HG02759 (cell line): Measurements from ENCODE around the gene FGD4.

Source experiments
- ATAC-seq: cut with Tn5 transposase; IDR thresholded peaks from one replicate; pipeline ENCODE4 v1.9.1; 2021; ENCODE audit warnings: mild to moderate bottlenecking, moderate library complexity; ENCODE audit not compliant: unreplicated experiment

Gene FGD4

DNA sequence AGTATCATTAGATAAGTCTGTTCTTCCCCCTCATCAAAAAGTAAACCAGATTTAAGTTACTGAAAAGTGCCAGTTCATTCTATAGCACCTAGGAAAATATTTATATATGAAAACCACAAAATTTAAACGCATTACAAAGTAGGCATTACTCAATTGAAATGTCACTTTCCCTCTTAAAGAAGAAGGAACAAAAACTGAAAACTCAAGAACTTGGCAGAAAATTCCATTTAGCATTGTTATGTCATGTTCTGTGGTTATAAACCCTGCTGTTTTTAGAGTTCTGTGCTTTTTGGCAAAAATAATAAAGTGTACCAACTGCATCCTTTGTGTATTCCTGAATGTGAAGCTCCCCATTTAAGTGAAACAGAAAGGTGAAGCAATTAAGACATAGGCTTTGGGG is 3.6 kb downstream of the FGD4 start:
- no peak for ATAC-seq

DNA sequence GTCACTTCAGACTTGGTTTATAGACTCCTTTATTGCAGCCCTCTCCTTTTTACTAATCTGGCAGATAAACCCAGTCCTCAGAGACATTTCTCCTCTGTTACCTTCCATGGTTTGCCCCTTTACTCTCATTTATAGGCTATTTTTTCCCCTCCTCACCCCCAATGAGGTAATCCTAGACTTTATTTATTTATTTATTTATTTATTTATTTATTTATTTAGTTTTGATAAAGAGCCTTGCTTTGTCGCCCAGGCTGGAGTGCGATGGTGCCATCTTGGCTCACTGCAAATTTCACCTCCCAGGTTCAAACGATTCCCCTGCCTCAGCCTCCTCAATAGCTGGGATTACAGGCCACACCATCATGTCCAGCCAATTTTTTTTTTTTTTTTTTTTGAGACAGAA is 8.4 kb downstream of the FGD4 start:
- no peak for ATAC-seq

DNA sequence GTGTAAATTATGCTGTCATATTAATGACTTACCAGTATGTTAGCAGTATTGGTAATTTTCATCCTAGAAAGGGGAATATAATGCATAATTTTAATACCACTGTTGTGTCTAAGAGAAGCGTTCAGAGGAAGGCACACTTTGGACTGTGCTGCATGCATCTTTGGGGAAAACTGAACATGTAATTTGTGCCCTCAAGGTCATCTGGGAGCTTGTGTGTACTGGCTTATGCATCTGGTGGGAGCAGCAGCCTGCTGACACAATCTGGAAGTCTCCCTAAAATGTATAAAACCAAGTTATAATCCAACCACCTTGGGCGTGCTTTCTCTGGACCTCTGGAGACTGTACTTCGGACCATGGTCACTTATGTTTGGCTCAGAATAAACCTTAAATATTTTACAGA is 14.1 kb downstream of the FGD4 start:
- no peak for ATAC-seq

DNA sequence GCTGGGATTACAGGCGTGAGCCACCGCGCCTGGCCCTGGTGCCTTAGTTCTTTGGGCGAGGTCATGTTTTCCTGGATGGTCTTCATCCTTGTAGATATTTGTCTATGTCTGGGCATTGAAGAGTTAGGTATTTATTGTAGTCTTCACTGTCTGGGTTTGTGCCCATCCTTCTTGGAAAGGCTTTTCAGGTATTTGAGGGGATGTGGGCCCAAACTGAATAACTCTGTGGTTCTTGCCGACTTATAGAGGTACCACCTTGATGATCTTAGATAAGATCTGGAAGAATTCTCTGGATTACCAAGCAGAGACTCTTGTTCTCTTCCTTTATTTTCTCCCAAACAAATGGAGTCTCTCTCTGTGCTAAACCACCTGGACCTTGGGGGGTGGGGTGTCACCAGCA is 18.9 kb downstream of the FGD4 start:
- ATAC-seq: no peak

DNA sequence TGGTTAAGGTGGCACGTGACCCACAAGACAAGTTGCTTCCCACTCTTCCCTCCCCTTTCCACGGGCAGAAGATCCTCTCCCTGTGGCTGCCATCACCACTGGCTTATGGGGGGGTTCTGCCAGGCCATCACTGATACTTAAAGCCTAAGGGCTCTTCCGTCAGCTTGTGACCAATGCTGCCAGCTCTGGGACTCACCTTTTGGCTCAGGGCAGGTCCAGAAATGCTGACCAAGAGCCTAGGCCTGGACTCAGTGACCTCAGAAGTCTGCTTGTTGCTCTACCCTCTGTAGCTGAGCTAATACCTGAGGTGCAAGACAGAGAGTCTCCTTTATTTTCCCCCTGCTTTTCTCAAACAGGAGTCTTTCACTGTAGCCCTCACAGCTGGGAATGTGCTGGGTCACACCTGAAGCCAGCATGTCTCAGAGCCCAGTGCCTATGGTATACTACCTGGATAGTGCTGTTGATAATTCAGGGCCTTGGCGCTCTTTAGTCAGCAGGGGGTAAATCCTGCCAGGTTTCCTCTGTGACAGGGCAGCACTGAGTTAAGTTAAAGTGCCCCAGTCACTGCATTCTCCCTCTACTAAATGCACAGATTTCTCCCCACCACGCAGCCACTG is 19.7 kb downstream of the FGD4 start:
- ATAC-seq: no peak

DNA sequence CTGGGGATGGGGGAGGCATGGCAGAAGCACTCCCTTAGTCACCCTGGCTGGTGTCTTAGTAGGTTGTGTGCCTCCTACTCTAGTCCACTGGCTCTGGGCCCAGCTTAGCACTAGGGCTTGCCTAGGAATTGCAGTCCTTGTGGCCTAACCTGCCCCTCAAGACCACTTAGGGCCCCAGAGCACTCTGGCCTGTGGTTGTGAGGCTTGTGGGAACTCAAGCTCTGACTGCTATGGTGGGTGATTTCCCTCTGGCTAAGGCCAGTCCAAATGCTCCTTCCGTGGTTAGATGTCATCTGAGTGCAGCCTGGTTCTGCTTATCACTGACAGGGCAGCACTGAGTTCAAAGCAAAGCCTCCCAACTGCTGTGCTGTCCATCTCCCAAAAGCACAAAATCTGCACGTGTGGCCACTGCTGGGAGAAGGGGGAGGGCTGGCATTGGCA is 20.2 kb downstream of the FGD4 start:
- ATAC-seq: peak; percentile 71

DNA sequence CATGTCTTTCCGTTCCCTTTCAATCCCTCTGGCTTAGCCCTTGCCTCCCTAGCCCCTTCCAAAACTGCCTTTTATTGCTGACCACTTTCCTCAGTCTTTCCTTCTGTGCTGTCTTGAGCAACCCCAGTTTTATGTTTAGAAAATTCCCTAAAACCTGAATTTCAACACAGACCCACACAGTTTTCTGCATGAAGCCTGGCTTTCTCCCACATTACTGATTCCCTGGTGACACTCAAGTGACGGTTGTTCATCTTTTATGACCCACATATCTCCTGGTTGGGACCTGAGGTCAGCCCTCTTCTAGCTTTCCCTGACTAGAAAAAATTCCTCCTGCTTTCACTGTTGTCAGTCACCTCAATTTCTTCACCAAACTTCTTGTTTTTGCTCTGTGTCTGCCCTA is 21.0 kb downstream of the FGD4 start:
- ATAC-seq: no peak

DNA sequence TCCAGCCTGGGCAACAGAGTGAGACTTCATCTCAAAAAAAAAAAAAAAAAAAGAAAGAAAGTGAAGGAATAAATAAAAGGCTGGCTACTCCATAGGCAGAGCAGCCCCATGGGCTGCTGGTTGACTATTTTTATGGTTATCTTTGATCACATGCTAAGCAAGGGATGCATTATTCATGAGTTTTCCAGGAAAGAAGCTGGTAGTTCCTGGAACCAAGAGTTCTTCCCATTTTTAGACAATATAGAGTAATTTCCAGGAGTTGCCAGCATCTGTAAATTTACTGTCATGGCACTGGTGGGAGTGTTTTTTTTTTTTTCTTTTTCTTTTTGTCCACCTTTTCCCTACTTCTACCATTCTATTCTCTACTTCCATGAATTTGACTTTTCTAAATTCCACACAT is 24.2 kb downstream of the FGD4 start:
- no peak for ATAC-seq

DNA sequence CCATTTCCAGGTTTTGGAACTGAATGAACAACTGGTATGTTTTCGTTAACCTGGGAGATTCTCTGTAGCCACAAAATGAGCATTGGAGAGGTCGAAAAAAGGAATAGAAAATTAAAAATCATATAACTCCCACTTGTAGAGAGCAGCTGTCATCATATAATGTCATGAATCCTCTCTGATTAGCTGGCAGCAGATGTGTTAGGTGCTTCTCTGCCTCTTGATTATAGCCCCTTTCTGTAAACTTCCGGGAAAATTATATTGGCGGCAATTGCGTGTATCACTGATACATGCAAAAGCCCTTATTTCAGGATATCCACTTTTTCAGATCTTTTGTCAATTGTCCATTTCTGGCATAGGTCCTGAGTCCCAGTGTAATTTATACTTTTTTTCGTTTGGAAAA is 31.7 kb downstream of the FGD4 start:
- ATAC-seq: no peak

DNA sequence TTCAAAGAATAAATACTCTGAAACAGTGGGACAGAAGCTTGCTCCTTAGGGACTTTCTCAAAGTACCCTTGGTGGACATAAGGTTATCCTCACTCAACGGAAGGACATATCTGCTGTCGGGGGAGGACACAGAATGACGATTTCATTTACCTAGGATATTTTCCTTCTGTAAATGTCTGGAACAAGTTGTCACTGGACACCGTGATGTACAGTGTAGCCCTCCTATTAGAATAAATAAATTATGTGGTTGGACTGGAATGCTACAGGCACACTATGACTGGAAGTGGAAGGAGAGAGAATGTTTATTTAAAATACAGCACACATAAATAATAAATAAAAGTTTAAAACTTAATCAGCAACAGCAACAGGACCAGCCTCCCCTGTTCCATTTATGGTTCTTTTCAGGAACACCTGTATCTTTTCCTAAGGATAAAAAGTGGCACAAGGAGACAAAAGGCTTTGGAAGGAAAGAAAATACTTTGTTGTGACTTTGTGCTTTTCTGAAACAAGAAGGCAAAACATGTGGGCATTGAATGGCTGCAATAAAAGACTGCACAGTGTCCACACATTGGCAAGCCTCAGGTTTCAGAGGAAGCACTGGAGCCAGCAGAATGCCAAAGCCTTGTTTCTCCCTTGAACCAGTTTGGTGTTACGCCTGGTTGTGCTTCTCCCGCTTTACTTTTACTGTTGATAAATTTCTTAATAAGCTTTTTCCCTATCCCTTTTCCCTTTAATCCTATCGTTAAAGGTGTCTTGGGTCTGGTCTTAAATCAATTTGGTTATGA is 36.8 kb downstream of the FGD4 start:
- ATAC-seq: no peak

DNA sequence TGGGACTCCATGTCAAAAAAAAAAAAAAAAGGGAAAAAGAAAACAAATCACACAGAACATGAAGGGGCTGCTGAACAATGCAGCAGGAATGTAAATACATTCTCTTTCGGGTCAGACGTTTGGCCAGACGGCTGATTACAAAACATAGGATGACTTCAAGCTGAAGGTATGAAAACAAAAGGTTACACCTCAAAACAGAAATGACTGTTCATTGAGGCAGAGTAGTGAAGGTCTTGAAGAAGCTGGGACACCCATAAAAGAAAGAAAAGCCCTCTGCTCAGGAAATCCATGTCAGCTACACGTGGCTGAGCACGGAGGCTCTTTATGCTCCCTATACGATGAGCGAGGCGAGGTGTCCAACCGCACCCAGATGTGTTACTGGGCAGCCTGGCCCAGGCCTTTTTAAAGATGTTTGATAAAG is 37.7 kb downstream of the FGD4 start:
- no peak for ATAC-seq

DNA sequence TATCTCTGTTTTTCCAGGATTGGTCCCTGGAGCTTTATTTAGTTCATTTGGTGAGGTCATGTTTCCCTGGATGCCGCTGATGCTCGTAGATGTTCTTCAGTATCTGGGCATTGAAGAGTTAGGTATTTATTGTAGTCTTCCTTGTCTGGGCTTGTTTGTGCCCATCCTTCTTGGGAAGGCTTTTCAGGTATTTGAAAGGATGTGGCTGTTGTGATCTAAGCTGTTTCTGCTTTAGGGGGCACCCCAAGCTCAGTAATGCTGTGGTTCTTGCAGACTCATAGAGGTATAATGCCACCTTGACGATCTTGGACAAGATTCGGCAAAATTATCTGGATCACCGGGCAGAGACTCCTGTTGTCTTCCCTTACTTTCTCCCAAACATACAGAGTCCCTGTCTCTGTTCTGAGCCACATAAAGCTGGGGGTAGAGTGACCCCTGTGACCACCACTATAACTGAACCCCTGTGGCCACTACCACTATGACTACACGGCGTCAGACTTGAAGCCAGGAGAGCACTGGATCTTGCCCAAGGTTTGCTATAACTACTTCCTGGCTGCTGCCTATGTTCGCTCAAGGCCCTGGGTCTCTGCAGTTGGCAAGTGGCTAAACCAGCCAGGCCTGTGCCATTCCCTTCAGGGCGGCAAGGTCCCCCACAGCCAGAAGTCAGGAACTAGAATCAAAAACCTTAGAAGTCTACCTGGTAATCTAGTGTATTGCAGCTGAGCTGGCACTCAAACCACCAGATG is 40.9 kb downstream of the FGD4 start:
- ATAC-seq: no peak

DNA sequence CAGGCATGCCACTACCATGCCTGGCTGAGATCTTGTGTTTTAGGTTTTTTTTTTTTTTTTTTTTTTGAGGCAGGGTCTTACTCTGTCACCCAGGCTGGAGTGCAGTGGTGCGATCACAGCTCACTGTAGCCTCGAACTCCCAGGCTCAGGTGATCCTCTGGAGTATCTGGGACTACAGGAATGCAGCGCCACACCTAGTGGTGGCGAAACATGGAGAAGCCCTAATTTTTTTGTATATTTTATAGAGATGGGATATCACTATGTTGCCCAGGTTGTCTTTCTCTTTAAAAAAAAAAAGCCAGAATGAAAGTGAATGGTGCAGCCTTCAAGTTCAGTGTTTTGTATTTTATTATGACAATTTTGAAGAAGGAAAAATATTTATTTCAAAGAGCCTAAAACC is 44.1 kb downstream of the FGD4 start:
- ATAC-seq: no peak

DNA sequence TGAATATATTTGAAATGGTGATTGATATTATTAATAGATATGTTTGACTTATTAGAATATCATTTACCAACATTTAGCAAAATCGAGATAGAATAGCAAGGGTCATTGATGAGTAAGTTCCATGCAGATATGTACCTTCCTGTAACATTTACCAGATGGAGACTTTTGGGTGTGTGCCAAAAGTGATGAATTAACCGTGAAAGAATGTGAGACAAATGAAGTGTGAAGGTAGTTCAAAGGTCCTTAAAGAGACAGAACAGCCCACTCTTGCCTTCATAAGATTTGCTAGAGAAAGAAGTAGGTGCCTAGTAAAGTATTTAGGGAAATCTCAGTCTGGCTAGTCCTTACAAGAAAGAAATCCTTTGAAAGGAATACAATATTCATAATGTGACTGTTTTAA is 45.5 kb downstream of the FGD4 start:
- no peak for ATAC-seq

DNA sequence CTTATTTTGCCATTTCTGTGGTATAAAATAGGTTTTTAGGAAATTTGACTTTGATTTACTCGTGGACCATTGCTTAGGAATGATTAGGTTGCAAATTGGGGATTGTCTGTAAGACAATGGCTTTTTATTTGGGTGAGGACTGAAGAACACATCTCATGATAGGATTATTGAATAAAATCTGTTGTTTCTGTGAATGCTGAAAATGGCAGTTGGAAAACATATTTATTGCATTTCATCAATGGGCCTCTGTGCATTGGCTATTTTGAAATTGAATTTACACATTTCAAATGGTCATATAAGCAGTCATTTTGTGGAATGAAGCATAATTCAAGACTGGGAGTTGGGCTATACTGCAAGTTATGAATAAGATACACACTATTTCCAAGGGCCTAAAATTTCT is 46.0 kb downstream of the FGD4 start:
- ATAC-seq: no peak

DNA sequence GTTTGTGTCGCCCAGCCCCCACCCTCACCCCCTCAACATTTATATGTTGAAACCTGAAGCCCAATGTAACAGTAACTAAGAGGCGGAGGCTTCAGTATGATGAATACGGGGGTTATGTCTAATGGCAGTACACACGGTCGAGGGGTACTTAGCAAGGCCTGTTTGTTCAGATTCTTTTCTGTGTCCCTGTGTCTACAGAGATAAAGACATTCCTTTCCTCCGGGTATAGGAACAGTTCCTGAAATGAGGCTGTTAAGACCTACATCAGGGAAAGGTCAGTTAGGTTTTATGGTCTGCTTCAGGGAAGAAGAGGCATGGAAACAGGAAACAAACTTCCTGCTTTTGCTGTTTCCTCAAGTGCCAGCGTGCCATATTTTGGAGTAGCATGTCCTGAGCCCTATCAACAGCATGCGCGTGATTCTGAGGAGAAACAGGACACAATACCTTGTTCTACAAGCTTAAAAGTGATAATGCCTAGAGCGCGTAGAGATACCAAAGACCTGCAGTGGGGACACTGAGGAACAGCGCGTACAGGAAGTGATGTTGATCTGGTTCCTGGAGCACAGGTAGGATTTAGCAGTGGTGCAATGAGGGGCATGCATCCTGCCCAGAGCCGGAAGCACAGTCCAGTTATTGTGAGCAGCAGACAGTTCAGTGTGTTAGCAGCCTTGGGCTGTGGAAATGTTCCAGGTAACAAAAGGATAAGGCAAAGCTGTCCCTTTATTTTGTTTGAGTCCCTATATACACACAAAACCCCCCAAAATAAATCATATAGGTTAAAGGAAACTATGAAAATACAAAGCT is 47.2 kb downstream of the FGD4 start:
- ATAC-seq: no peak

DNA sequence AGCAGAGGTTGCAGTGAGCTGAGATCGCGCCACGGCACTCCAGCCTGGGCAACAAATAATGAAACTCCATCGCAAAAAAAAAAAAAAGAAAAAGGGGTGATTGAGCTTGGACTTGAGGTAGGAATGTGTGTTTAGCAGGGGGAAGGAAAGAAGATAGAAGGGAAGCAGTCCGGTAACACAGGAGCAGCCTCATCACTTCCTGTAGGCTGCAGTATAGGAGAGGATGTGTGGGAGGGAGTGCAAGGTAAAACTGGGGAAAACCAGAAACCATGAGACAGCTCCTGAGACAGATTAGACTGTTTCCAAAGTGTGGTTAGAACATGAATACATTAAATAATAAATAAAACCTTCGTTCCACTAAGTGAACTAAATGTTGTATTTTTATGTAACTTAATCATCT is 49.2 kb downstream of the FGD4 start:
- no peak for ATAC-seq

DNA sequence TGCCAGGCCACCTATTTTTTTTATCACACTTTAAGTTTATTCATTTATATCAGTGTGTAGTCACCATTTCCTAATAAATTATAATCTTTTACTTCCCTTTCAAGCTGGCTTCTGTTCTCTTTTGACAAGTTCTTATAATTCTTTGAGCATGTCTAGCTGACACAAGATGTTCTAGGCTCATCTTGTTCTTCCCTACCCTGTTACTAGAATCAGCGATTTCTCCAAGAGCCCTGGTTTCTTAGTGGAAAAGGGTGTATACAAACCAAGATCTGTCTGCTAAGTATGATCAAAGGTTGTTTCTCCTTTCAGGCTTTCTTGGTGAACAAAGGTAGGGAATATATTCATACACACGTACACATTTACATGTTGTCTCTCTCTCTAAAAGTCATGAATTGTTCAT is 51.0 kb downstream of the FGD4 start:
- no peak for ATAC-seq

DNA sequence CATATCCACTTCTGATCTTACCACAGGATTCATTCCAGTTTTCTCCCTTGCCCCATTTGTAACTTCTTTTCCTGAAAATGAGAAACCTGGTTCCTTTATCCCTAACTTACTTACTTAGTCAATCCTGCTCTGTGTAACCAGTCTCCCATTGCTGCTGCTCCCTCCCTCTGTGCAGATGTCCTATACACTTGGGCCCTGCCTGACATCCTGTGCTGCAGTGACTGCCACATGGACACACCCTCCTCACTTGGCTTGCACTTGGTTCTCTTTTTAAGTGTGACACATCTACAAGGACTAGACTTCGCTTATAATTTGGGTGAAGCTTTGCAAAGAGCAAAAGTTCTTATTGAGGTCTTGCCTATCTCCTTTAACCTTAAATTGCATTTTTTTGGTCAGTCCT is 51.4 kb downstream of the FGD4 start:
- ATAC-seq: no peak

DNA sequence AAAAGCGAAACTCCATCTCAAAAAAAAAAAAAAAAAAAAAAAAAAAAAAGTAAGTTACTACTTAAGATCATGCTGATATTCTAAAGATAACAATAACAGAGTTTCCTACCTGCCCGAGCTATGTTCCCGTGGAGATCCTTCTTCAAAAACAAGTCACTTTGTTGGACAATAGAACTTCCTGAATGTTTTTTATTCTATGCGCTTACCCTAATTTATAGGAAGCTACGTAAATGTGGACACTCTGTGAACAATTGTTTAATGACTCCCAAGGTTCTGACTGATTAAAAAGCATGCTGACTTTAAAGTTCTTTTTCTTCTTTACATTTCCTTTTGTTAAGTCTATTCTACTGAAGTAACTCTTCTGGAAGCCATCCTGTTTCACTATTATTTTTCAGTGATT is 52.5 kb downstream of the FGD4 start:
- ATAC-seq: no peak

DNA sequence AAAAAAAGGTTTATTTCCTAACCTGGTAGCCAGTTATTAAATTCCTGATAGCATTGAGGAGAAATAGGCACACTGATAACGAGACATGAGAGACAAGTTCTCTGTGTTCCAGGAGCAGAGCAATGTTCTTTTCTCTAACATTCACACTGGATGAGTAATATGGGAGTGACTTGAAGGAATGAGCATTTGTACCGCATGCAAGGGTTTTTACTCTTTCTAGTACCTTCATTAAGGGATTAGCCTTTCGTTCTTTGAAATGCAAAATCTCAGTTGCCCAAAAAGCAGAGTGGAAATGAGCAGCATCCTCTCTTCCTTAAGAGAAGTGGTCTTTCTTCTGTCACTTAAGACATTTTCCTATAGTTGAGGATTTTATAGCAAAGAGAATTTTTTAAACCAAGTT is 54.7 kb downstream of the FGD4 start:
- no peak for ATAC-seq
